Aorta (tissue), 5 donors: Measurements from ENCODE around the gene NAA80. TPM values are rescaled to one million over a fixed set of nuclear protein-coding genes. Genes with fewer than 3 reads are reported as not detected.
A peak's percentile ranks its signal among the peaks of the same experiment; 100 is the strongest.

ENCODE experiments used
- ATAC-seq: fragments of 200-7000 bp; cut with Tn5 transposase; one replicate; pipeline ENCODE4 v1.9.1; 2022; ENCODE audit warnings: moderate library complexity; ENCODE audit not compliant: low FRiP score
- DNase-seq, 2 donors: peaks; one replicate each; pipeline ENCODE4 v3.0.0-alpha.2; 2020
- H3K27ac ChIP-seq, 2 donors: one replicate each; pipeline ENCODE4 v1.5.1; 2013; ENCODE audit warnings: low read length in 2 of 2, mild to moderate bottlenecking in 2 of 2, moderate library complexity in 2 of 2, control low read depth in 1 of 2, inconsistent platforms in 1 of 2, low read depth in 1 of 2
- H3K27me3 ChIP-seq, 2 donors: one replicate each; pipeline ENCODE4 v1.6.1; 2013; ENCODE audit warnings: control low read depth in 1 of 2, low read length in 1 of 2, mild to moderate bottlenecking in 1 of 2, moderate library complexity in 1 of 2; ENCODE audit not compliant: insufficient read depth in 2 of 2, control insufficient read depth in 1 of 2
- H3K36me3 ChIP-seq, 2 donors: one replicate each; pipeline ENCODE4 v1.6.1; 2013; ENCODE audit warnings: control low read depth in 1 of 2, low read length in 1 of 2, mild to moderate bottlenecking in 1 of 2; ENCODE audit not compliant: insufficient read depth in 2 of 2, control insufficient read depth in 1 of 2
- H3K4me1 ChIP-seq, 2 donors: one replicate each; pipeline ENCODE4 v1.6.1; 2013; ENCODE audit warnings: low read length in 2 of 2, control low read depth in 1 of 2, mild to moderate bottlenecking in 1 of 2, moderate library complexity in 1 of 2; ENCODE audit not compliant: insufficient read depth in 2 of 2, control insufficient read depth in 1 of 2
- H3K4me3 ChIP-seq, 2 donors: one replicate each; pipeline ENCODE4 v1.5.1; 2013; ENCODE audit warnings: low read length in 2 of 2, control low read depth in 1 of 2, mild to moderate bottlenecking in 1 of 2
- H3K9me3 ChIP-seq: one replicate; pipeline ENCODE4 v1.6.1; 2013; ENCODE audit warnings: mild to moderate bottlenecking, low read length; ENCODE audit not compliant: control insufficient read depth
- WGBS, 2 donors: extraction: QIAGEN DNeasy Blood & Tissue Kit; methylation state at CpG; one replicate each; pipeline ENCODE4 v1.1.7; 2013; 5-methylcytosine and 5-hydroxymethylcytosine counted together
- intact Hi-C, 2 donors: fragments of 100-400 bp; cut with DNase I; formaldehyde crosslinking; loops; one replicate each; pipeline versions ENCODE4 v1.14.2 to v1.15.0; 2022
- polyA plus RNA-seq, 2 donors: library from polyadenylated mRNA; stranded (reverse); fragments of 200-250 nt; gene quantifications; one replicate each; pipeline ENCODE4 v1.2.3, GENCODE V29; 2013
- total RNA-seq, 2 donors: library from RNA; stranded (reverse); fragmentation: NEBNext Ultra II Directional; extraction: Animal tissue kit (Norgen Biotek cat#: 25700); gene quantifications; one replicate each; pipeline ENCODE4 v1.2.1, GENCODE V29; 2021
- donor health status: healthy with polysubstance abuse.
- donor health status: Bipolar disorder and iron deficiency.
- donor health status: DM: no; HTN: no; CAD: no.
- donor health status: DM: no; HTN: no; CAD: no.
- donor health status: DM: yes; HTN: yes; CAD: no.

NAA80 gene
- total and polyA plus RNA-seq, 4 donors = 2.8 to 16.9 (median 11.8) TPM

DNA sequence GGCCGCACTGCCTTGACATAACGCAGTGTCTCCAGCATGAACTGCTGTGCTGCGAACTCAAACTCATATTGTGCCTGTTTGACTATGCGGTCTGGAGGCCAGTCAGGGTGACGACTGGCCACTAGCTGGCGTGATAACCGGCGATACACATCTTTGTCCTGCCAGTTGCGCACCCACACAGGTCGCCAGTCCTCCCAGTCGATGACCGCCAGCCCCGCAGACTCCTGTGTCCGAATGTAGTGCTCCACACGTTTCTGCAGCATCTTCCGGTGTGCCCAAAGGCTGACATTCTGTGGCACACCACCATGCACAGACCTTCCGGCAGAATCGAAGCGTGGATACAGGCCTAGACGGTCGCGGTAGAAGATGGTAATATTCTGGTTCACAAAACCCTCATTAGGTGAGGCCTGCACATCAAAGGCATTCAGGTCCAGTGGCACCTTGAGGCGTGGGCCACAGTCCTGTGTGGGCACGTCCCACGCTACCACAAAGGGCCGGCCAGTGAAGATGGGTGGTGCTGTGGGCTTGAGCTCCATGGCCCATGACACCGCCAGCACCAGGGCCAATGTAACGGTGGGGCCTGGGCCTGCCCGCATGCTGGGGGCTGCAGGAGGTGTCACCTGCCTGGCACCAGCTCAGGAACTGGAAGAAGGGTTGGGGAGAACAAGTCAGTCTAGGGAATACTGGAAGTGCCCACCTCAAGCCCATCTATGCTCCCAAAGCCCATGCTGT is 20.9 kb upstream of the NAA80 start:
- intact Hi-C loops = no loop called here
- ATAC-seq = no peak

DNA sequence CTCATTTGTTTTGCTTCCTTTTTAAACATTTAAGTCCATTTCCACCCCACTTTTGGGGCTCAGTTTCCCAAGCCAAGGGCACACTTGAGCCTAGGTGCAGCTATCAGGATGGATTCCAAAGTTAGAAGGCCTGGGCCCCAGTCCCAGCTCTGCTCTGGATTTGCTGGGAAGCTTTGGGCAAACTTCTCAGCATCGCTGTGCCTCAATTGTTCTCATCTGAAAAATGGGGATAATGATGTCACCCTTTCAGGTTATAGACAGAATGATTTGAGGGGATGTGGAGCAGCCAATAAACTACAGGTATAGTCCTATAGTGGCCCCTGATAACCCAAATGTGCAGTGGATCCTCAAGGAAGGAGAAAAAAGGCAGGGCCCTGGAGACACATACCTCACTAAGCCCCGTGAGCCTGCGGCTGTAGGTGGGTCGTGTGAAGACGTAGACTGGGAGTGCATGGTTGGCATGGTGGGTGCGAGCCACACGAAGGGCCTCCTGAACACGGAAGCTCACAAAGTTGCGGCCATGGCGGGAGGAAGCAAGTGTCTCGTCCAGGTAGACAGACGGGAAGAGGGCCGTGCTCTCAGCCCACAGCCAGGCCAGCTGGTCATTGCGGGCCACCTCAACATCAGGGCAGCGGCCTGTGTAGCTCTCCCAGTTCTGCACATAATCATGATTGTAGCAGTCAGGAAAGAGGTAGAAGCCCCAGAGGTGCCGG is 20.1 kb upstream of the NAA80 start:
- Histone ChIP-seq H3K9me3 (no peaks in the 10 kb centered on the region), H3K27ac (no peak overlapping the region), H3K4me3 (no peak overlapping the region), H3K4me1 (no peaks in the 10 kb centered on the region), H3K27me3 (no peaks in the 10 kb centered on the region), H3K36me3 (no peaks in the 10 kb centered on the region)
- ATAC-seq = no peak
- intact Hi-C loops = no loop called here
- WGBS, 2 donors = 90 to 94% methylated on average over 16 of the region's 16 CpGs
- DNase-seq = peak in 1 of 2 donors; percentile 41

More for the DNA sequence above, 20.9 kb upstream of the NAA80 start:
- no peaks in the 10 kb centered on the region for H3K4me1 ChIP-seq
- H3K9me3 ChIP-seq = no peaks in the 10 kb centered on the region
- H3K4me3 ChIP-seq = no peak overlapping the region
- no peaks in the 10 kb centered on the region for H3K36me3 ChIP-seq
- 83% methylated on average over 29 of the region's 29 CpGs for WGBS, 2 donors
- peak in 1 of 2 donors; percentile 57 for DNase-seq
- H3K27ac ChIP-seq = no peak overlapping the region
- H3K27me3 ChIP-seq = no peaks in the 10 kb centered on the region

DNA sequence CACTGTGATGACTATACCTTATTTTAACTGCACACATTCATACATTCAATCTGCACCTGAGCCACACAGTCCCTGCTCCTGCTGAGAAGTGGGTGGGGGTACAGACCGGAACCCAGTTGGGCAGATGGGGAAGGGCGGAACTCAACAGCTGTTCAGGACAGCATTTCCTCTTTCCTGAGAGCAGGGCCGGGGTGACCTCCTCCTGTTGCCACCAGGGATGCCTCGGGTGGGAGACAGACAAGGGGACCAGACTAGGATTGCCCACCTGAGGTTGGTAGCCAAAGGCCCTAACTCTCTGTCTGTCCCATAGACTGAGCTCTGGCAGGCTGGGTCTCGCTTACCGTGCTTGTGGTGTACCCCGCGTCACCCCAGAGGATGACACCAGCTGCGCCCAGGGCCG is 19.4 kb upstream of the NAA80 start:
- 86 to 87% methylated on average over 10 of the region's 10 CpGs for WGBS, 2 donors
- ATAC-seq = no peak
- H3K4me1 ChIP-seq = no peaks in the 10 kb centered on the region

DNA sequence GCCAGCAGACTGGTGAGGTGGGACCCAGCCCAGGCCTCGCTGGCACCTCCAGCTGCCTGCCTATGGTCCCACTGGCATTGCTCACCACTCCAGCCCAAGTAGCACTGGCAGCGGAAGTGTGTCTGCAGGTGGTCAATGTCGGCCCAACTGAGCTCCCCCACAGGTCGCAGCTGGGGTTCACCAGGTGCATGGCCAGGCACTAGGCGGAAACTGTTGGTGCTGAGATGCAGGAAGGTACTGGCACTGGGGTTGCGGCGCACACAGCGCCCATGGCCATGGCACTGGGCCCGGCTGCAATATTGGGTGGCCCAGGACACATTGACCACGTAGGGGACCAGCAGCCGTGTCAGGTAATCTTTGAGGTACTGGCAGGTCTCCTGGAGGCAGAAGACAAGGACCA is 19.0 kb upstream of the NAA80 start:
- Histone ChIP-seq H3K27me3 (no peaks in the 10 kb centered on the region), H3K9me3 (no peaks in the 10 kb centered on the region), H3K4me1 (no peaks in the 10 kb centered on the region), H3K36me3 (no peaks in the 10 kb centered on the region), H3K27ac (no peak overlapping the region), H3K4me3 (no peak overlapping the region)
- peak in 1 of 2 donors; percentile 33 for DNase-seq
- 85 to 92% methylated on average over 11 of the region's 11 CpGs for WGBS, 2 donors
- no peak for ATAC-seq
- intact Hi-C loops = no loop called here

More for the DNA sequence above, 19.4 kb upstream of the NAA80 start:
- no peaks in the 10 kb centered on the region for H3K9me3 ChIP-seq
- H3K4me3 ChIP-seq = no peak overlapping the region
- DNase-seq = peak in 1 of 2 donors; percentile 57
- no peak overlapping the region for H3K27ac ChIP-seq
- H3K36me3 ChIP-seq = no peaks in the 10 kb centered on the region
- no peaks in the 10 kb centered on the region for H3K27me3 ChIP-seq
- intact Hi-C loops = no loop called here

DNA sequence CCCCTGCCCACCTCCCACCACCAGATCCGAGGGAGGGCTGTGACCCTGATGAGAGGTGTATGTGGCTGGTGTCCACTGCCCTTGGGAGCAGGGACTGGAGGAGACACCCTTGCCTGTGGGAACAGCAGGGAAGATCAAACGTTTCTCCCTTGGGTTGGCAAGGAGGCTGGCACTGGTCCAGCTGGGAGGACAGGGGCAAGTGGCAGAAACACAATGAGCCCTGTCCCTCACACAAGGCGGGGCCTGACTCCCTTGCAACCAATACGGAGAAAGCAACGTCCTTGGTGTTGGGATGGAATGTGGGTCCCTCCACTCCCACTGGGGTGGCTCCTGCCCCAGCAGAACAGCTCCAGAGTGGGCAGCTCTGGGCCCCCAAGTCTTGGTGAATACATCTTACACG is 18.1 kb upstream of the NAA80 start:
- DNase-seq = peak in 1 of 2 donors; percentile 54
- H3K9me3 ChIP-seq = no peaks in the 10 kb centered on the region
- no peak overlapping the region for H3K27ac ChIP-seq
- no peaks in the 10 kb centered on the region for H3K36me3 ChIP-seq
- H3K4me3 ChIP-seq = no peak overlapping the region
- no peaks in the 10 kb centered on the region for H3K27me3 ChIP-seq
- intact Hi-C loops = no loop called here
- no peak for ATAC-seq
- WGBS, 2 donors = 60 to 67% methylated on average over 6 of the region's 6 CpGs
- H3K4me1 ChIP-seq = no peaks in the 10 kb centered on the region

DNA sequence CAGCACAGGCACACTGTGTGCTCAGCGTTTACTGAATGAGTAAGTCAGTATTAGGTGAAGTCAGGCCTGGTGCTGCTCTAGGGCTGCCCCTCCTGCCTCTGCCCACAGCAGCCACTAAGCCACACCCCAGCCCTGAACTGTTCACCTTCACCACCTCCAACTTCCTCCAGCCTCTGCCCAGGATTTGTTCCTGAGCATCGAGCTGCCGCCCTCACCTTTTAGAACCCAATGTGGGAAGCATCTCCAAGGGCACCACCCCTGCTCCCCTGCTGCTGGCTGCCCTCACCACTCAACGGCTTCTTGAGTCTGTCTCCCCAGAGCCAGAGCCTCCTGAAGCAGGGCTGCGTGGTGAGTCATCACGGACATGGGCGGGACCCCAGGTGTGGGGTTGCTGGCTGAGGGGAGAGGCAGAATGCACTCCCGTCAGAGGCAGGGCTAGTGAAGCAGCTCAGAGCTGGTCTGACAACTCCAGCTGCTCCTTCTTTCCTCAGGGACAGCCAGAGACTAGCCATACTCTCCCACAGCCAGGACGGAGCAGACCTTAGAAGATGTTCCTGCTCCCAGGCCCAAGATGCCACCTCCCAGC is 17.5 kb upstream of the NAA80 start:
- WGBS, 2 donors = 81 to 83% methylated on average over 9 of the region's 9 CpGs
- no peak overlapping the region for H3K4me3 ChIP-seq
- H3K27me3 ChIP-seq = no peaks in the 10 kb centered on the region
- ATAC-seq (no peak), DNase-seq (peak in 1 of 2 donors; percentile 62)
- H3K36me3 ChIP-seq = no peaks in the 10 kb centered on the region
- H3K9me3 ChIP-seq = no peaks in the 10 kb centered on the region
- H3K27ac ChIP-seq = no peak overlapping the region
- H3K4me1 ChIP-seq = no peaks in the 10 kb centered on the region
- intact Hi-C loops = no loop called here

DNA sequence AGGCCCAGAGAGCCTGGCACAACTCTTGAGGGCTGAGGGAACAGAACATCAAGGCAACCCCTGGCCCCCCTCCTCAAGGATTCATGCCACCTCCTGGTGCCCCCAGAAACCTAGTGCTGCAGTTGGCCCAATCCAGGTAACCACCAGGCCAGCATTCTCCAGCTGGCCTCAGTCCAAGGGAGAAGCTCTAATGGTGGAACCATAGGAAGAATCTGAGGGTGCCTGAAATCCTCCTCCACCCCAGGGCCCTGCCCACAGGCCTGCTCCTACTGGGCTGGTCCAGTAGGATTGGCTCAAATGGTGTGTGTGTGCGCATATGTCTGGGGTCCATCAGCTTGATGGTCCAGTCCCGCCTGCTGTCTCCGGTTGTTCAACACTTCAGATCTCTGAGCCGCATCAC is 15.6 kb upstream of the NAA80 start:
- intact Hi-C loops = no loop called here

DNA sequence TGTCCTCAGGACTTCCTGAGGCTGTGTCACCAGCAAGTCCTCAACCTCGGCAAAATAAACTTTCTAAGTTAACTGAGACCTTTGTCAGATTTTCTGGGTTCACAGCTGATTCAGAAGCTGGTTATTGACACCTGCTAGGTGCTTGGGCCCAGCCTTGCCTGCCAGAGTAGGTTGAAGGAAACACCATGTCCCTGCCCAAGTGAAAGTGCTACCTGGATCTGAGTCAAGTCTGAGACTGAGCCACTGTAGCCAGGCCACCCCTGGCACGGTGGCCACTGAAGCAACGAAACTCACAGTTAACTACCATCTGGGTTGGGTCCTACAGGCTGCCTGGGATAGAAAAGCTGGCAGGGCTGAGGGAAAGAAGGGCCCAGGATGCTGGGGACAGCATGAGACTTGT is 15.1 kb upstream of the NAA80 start:
- ATAC-seq (no peak), DNase-seq (peak in 1 of 2 donors; percentile 30)
- Histone ChIP-seq H3K36me3 (no peaks in the 10 kb centered on the region), H3K4me1 (no peaks in the 10 kb centered on the region), H3K27me3 (no peaks in the 10 kb centered on the region), H3K27ac (no peak overlapping the region), H3K4me3 (no peak overlapping the region), H3K9me3 (no peaks in the 10 kb centered on the region)
- intact Hi-C loops = no loop called here
- 61 to 67% methylated on average over 3 of the region's 3 CpGs for WGBS, 2 donors

More for the DNA sequence above, 15.6 kb upstream of the NAA80 start:
- Histone ChIP-seq H3K9me3 (no peaks in the 10 kb centered on the region), H3K27ac (no peak overlapping the region), H3K4me3 (no peak overlapping the region), H3K27me3 (no peaks in the 10 kb centered on the region), H3K36me3 (no peaks in the 10 kb centered on the region), H3K4me1 (no peaks in the 10 kb centered on the region)
- 96 to 100% methylated on average over 4 of the region's 4 CpGs for WGBS, 2 donors
- DNase-seq (peak in 1 of 2 donors; percentile 25), ATAC-seq (no peak)
